HG03354 (cell line): ENCODE data around the gene TENT4A.

Experiments
- ATAC-seq: cut with Tn5 transposase; IDR thresholded peaks from one replicate; pipeline ENCODE4 v1.9.1; 2021; ENCODE audit warnings: mild to moderate bottlenecking; ENCODE audit not compliant: unreplicated experiment, poor library complexity, severe bottlenecking

Gene TENT4A

DNA sequence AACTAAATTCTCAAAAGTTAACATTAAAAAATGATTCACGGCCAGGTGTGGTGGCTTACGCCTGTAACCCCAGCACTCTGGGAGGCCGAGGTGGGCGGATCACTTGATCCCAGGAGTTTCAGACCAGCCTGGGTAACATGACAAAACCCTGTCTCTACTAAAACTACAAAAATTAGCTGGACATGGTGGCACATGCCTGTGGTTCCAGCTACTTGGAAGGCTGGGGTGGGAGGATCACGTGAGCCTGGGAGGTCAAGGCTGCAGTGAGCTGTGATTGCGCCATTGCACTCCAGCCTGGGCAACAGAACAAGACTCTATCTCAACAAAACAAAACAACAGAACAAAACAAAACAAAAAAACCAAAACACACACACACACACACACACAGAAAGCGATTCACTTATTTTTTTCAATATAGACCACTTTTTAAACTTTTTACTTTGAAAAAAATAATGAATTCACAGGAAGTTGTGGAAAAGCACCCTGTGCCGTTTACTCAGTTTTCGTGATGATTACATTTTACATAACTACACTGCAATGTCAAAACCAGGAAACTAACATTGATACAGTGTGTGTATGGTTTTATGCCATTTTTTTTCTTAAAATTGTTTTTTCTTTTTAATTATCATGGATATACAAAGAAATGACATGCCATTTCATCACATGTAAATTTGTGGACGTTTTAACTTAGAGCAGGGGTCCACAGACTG lies 73.7 kb downstream of the TENT4A start:
- ATAC-seq: no peak

DNA sequence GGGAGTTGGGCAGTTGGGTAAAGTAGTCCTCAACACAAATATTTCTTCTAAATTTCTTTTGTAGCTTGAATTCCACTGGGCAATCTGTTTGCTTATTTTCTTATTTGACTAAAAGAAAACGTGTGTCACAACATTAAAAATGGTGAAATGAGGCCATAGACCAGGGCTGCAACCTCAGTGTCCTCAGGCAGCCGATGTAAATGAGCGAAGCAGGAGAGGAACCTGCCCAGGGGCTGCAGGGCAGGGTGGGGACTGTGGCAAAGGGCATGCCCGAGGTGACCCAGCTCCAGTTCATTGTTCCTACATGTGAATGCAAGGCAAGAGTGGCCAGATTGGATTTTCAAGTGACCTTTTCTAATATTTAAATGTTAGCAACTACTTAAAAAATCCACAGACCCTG lies 74.7 kb downstream of the TENT4A start:
- no peak for ATAC-seq

DNA sequence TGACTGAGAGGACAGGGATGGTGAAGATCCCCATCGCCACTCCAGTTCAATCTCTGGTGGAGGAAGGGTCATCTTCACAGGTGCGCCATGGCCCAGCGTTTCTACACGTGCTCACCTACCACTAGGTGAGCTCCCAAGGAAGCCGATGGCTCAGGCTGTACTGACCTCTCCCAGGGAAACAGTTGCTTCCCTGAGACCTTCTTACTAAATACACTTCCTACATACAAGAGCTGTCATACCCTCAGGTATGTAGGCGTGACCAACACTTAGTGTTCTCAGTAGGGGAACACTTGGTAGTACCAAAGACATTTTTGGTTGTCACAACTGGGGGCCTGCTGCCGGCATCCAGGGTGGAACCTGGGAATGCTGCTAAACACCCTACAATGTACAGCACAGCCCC lies 75.2 kb downstream of the TENT4A start:
- ATAC-seq: no peak

DNA sequence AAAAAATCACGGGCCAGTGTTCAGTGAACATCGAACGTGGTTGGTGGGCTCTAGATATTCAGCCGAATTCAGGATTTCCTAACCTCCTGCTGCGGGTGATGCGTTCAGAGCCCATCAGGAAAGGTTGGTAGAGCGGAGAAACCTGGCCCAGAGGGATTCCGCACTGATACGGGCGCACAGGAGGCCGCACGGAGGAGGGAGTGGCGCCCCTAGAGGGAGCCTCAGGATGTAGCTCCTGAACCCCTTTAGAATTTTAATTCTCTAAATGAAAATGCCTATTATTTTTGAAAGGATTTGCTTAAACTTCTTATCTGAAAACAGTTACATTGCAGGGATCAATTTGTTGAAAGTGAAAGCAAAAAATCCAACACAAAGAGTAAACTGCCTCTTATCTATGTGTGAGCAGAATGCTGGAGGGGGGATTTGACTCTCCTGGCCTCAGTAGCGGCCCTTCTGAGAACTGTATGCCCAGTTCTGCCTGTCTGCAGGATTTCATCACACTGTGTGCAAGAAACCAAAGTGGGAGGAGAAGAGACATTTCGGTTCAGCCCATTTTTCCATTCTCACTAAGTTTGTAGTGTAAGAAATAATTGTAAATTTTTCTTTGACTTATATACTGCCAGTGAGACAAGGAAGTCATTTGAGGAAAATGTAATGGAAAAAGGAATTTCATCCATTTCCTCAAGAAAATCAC lies 75.9 kb downstream of the TENT4A start:
- ATAC-seq: no peak

DNA sequence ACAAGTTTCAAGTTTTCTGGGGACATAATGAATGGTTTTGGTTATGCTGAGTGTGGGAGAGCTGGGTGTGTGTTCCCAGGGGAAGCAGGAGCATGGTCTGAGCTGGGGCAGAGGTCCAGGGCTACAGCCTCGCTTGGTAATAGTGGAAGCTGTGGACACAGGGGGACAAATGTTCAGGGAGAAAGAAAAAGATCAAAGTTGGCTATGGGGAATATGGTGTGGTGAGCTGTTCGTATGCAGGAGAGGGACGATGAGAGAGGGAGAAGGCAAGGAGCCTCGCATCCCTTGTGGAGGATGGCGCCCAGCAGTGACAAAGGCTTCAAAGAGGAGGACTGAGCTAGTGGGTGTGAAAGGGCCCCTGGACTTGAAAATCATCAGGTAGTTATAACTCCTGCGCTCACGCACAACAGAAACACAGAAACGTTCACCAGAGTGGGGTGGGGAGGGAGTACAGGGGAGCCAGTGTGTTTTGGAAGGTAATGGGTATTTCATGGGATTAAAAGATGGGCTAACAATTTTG lies 77.2 kb downstream of the TENT4A start:
- no peak for ATAC-seq

DNA sequence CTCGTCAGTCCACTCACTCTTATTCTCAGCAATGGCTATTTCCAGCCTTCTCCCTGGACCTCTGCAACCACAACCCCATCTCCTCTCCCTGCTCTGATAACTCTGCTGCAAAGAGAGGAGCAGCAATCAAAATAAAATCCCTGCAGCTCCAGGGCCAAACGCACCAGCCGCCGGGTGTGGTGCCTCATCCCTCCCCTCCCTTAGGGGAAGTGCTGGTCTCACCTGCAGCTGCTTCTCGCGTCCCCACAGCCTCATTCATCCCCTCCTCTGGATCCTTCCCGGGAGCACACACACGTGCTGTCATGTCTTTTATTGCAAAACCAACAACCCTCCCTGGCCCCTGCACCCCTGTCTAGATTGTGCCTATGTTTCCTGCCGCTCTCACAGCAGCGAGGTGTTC lies 77.8 kb downstream of the TENT4A start:
- no peak for ATAC-seq

DNA sequence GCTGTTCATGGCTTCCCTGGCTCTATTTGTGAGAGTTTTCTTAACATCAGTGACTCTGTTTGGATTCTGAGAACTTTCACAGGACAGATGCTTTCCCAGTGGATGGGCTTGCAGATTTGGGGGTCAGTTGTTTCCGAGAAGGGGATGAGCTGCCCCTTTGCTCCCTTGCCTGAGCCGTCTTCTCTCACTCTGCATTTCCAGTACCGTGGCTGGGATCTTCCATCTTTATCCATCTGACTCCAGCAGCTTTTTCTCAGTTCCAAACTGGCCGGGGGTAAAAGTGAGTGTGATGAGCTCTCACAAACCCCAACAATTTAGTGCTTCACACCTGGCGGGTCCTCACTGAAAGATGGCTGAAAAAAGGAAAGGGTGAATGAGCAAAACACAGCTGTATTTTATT lies 79.1 kb downstream of the TENT4A start:
- no peak for ATAC-seq

DNA sequence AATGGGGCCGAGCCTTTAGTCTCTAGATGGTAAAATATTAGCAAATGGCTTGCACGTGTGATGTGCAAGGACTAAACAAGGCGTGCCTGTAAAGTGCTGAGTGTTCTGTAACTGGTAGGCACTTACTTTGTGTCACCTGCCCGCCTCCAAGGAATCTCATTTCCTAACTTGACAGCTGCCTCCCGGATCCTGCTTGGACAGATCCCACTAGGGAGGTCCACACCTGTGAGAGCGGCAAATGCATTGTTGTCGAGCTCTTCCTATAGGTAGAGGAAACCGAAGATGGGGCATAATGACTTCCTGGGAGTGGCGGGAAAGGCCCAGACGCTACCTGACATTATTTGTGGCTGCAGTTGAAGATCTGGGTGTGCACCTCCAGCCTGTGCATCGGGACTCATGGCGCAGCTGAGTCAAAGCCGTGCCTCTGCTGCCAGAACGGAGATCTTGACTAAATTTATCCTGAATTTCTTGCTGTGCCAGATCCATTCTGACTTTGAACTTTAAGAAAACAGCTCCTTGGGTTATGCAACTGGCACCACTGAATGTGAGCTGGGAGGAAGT lies 79.8 kb downstream of the TENT4A start:
- ATAC-seq: no peak

DNA sequence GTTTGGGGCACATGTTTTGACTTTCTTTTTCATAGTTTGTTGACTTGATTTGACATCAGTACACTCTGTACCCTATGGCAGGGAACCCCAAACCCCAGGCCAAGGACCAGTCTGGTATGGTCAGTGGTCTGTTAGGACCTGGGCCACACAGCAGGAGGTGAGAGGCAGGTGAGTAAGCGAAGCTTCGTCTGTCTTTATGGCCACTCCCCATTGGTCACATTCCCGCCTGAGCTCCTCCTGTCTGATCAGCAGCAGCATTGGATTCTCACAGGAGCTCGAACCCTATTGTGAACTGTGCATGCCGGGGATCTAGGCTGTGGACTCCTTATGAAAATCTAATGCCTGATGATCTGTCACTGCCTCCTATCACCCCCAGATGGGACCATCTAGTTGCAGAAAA lies 88.0 kb downstream of the TENT4A start:
- ATAC-seq: no peak

DNA sequence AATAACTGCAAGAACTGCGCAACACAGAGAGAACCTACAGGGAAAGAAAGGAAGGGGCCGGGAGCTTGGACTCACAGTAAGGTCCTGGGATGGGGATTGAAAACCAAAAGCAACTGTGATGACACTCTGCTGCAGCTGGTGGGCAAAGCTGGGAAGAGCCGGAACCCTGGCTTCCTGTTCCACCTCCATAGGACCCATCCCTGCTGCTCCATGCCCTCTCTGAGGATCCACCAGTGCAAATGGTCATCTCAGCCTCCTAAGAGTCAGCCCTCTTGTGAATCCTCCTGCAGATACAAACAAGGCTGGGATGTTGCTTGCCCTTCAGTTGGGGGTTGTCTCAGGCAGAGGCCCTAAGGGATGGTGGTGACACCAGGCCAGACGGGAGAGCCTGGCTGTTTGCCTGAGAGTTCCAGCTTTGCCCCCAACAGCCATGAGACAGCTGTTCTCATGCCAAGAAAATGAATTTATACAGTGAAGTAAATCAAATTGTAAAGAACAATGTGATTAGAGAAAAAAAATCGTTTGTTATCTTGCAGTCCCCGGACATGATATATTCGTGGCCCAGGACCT lies 90.8 kb downstream of the TENT4A start:
- no peak for ATAC-seq

DNA sequence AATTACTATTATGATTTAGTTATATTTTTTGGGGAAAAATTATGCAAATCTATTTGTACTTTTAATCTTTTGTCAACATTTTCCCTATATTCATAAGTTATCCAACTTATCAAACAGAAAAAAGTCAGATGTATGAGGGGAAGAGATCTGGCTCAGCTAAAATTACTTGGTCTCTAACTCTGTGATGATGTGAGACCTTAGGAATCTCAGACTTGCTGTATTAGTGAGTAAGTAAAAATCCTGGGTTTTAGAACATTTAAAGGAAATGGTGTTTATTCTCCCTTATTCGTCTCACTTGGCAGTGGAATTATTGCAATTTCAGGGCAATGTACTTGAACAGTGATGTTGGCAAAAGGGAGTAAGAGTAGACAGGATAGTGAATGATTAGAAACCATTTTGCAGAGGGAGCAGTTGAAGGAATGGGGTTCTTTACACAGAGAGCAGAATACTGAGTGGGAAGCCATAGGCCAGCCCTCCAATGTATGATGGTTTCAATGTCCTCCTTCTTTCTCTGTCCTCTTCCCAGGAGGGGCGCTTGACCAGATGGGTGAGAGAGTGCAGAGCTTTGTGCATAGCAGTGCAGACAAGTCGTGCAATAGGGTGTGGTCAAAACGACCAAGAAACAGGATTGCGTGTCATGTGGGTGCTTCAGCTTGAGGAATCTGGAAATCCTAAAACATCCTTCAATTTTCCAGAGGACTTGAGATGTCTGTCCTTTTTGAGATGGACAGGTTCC lies 91.7 kb downstream of the TENT4A start:
- no peak for ATAC-seq

DNA sequence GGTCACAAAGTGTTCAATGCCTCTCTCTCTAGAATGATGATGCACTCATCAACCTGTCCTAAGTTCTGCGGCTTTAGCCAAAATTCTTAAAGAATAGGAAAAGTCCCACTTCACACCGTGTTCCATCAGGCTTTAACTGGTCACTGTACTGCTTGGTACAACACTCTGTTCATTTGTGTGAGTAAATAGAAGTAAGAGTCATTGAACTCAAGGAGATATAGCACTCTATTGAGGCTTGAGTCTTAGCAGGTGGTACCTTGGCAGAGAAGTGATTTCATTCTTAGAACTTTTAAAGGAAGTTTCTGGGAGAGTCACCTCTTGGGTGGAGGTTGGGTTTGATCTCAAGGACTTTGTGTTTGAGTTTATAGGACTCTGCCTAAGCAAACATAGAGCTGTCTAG lies 92.6 kb downstream of the TENT4A start:
- no peak for ATAC-seq
